NT2/D1 (cell line): ENCODE data around the gene FBXL20.

Experiments used
- SUZ12 ChIP-seq: IDR thresholded peaks from 2 replicates; pipeline ENCODE4 v1.6.1; 2011; ENCODE audit not compliant: insufficient read length, insufficient read depth; ENCODE audit errors: extremely low read depth
- YY1 ChIP-seq: IDR thresholded peaks from 2 replicates; pipeline ENCODE4 v1.6.1; 2011; ENCODE audit not compliant: insufficient read length, insufficient read depth
- ZNF274 ChIP-seq: IDR thresholded peaks from 2 replicates; pipeline ENCODE4 v1.6.1; 2011; ENCODE audit warnings: mild to moderate bottlenecking, low read depth, low read length

DNA sequence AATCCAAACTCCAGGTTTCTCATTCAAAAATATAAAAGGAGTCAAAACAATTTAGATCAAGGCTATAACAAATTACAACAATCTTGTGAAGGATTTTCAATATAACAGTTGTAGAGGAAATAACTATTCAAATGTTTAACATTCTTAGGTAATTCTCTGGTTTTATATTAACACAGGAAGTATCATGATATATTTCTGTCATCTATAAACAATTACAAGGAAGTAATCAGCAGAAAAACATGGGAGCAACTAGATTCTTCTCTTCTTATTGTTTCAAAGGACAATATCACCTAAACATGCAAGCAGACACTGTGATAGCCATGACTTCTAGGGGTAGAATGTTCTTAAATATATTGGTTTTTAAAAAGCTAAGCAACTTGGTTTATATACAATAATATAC is 49.9 kb downstream of the FBXL20 start:
- TF ChIP-seq YY1 (no peak), SUZ12 (no peak), ZNF274 (no peak)
